NCI-H510A treated with DMSO at 0.1 percent for 48 hours (cell line): ENCODE measurements around the gene PDE6C.

ENCODE experiments used
- DNase-seq: peaks from one replicate; lab custom pipeline; 2025; lab: John Stamatoyannopoulos, UW

Gene PDE6C

GRCh38 chr10:93702210-93703001 lies 90.1 kb downstream of the PDE6C start, which contains the start of gene FRA10AC1:
TSS of gene FRA10AC1 (minus strand) at chr10:93702592. CDS start at chr10:93700106, 2,486 bp downstream.
- peak; percentile 88 for DNase-seq

DNA sequence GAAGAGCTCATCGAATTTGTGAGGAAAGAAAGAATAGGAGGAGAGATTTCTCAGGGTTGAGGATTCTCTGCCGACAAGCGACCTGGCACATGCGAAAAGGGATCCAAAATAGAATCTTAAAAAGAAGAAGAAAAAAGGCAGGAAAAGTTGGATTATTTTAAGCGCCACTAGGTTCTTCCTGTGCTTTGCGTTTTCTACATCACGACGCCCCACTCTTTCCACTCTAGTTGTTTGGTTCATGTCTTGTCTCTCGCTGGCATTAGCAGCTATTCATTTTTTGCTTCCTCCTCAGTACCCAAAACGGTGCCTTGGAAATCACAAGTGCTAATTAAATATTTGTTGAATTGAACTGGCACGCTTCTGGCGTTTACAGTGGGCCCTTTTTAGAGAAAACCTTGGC lies 90.7 kb downstream of the PDE6C start:
- peak; percentile 60 for DNase-seq

DNA sequence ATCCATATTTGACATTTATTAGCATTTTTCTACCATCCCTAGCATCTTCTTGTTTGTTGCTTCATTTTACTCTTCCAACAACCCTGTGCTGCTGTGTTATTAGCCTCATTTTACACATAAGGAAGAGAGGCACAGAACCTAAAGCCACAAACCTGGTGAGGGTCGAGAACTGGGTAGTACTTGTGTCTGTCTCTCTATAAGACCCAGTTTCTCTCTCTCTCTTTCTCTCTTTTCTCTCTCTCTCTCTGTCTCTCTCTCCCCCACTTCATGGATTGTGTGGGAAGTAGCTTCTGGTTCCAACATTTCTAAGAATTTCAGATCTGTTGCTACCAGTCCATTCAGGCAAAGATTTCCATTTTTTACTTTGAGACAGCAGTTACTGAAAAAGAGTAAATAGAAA lies 91.5 kb downstream of the PDE6C start:
- DNase-seq, result no peak

GRCh38 chr10:93704451-93704850 lies 92.1 kb downstream of the PDE6C start:
- no peak for DNase-seq

DNA sequence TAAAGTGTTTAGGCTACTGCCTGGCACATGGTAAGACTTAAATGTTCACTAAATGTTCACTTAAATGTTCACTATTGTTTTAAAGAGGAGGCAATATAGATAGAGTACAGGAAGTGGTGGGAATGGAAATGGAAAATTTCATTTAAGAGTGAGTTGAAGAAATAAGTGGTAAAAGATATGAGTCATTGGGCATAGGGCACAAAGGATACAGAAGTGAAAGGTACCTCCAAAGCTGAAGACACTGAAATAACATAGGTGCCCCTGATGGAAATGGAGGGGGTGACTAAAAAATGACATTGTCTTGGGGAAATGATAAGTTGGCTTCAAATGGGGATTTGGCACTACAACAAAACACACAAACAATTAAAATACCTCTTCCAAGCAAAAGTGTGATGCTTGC lies 95.3 kb downstream of the PDE6C start:
- no peak for DNase-seq

- no peak for DNase-seq
Observed at GRCh38 chr10:93710333-93710909, 98.1 kb downstream of the PDE6C start.

DNA sequence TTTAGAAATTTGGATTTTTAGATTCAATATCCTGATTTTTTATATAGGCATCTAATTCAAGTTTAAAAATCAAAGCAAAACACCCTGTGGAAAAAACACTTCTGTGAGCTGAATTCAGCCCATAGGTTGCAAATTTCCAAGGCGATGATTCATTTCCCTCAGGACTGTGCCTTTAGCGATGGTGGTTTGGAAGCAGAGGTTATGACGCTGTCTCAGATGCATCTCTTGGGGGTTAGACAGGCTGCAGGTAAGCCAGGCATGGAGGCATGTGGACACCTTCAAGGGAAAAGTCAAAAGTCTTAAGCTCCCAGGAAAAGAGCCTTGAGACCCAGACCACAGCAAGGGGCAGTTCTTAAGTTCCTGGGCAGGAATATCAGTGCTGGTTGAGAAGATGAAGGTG lies 99.6 kb downstream of the PDE6C start:
- DNase-seq, result no peak

- no peak for DNase-seq
Observed at GRCh38 chr10:93712593-93712992, 100.3 kb downstream of the PDE6C start.

DNA sequence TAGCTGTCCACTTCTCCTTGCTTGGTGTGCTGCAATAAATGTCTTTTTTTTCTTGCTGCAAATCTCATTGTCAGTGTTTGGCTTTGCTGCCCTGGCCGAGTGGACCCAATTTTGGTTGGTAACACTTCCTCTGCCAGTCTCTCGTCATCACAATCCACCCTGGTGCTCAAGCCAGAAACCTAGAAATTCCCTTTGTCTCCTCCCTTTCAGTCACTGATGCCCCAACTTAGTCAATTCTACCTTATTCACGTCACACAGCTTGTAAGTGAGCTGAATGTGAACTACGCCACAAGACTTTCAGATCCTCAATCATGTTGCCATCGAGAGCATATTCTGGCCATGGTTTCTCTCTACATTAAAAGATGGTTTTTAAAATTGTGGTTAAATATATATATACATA lies 103.0 kb downstream of the PDE6C start:
- DNase-seq, result no peak
